Measurements from ENCODE around the gene HLCS. TPM values are rescaled to one million over a fixed set of nuclear protein-coding genes. Genes with fewer than 3 reads are reported as not detected.

The HLCS gene
- polyA plus RNA-seq, 1 experiment, result 22.3 TPM

DNA sequence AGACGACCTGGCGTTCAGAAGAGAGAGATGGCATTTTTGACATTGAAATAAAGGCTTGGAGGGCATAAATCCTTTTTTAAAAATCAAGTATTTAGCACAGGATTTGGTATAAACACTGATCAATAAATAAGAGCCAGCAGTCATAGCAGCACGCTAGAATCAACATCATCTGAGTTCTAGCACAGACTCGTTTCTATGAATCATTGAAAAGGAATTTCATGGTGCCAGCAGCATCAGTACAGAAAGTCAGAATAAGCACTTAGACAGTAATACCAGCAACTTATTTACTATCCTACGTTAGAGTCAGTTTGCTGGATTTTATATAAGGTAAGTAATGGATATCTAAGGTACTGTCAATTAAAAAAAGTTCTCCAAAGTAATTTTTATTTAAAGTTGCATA lies 119.3 kb downstream of the HLCS start:
- ChIA-PET CTCF (interaction anchor here (1.3 kb wide), 1 partner anchor 70 kb away, joined by 4 read pairs; no protein-coding TSS in a partner anchor), POLR2A (no interaction called here)
- DNase-seq (ENCODE audit: low read depth, low spot score), result peak; percentile 49
- Histone ChIP-seq H3K27ac (ENCODE audit: low read depth, low read length) (peak overlapping the region; percentile 32), H3K4me3 (ENCODE audit: low read depth, low read length) (no peak overlapping the region), H3K9me3 (ENCODE audit: control insufficient read depth, insufficient read depth, low read length) (no peaks in the 10 kb centered on the region), H3K27me3 (ENCODE audit: control insufficient read depth, insufficient read depth, low read length) (no peaks in the 10 kb centered on the region)
- TF ChIP-seq, protein P1, sequence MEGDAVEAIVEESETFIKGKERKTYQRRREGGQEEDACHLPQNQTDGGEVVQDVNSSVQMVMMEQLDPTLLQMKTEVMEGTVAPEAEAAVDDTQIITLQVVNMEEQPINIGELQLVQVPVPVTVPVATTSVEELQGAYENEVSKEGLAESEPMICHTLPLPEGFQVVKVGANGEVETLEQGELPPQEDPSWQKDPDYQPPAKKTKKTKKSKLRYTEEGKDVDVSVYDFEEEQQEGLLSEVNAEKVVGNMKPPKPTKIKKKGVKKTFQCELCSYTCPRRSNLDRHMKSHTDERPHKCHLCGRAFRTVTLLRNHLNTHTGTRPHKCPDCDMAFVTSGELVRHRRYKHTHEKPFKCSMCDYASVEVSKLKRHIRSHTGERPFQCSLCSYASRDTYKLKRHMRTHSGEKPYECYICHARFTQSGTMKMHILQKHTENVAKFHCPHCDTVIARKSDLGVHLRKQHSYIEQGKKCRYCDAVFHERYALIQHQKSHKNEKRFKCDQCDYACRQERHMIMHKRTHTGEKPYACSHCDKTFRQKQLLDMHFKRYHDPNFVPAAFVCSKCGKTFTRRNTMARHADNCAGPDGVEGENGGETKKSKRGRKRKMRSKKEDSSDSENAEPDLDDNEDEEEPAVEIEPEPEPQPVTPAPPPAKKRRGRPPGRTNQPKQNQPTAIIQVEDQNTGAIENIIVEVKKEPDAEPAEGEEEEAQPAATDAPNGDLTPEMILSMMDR (IDR thresholded peaks at IDR 0.05; ENCODE audit: low read depth, low read length), result no peak

DNA sequence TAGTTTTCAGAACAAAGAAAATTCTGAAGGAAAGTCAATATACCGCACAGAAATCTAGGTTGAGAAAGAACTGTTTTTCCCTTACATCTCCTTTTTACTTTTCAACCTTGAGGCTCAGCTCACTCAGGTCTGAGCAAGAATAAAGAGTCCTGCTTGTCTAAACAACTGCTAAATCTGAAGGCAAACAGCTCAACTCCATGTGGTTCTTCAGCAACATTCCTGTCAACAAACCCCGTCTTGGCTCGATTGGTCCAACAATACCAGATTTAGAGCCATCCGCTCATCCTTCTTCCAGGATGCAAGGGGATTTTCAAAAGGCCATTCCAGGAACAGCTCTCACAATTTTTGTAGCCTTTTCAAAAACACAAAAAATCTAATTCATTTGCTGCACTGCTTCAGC lies 119.8 kb downstream of the HLCS start:
- ChIA-PET POLR2A (no interaction called here), CTCF (no interaction called here)
- Histone ChIP-seq H3K4me3 (ENCODE audit: low read depth, low read length) (no peak overlapping the region), H3K27ac (ENCODE audit: low read depth, low read length) (no peak overlapping the region), H3K9me3 (ENCODE audit: control insufficient read depth, insufficient read depth, low read length) (no peaks in the 10 kb centered on the region), H3K27me3 (ENCODE audit: control insufficient read depth, insufficient read depth, low read length) (no peaks in the 10 kb centered on the region)
- no peak for DNase-seq (ENCODE audit: low read depth, low spot score)
- TF ChIP-seq, protein P1 (IDR thresholded peaks at IDR 0.05; ENCODE audit: low read depth, low read length), result no peak

DNA sequence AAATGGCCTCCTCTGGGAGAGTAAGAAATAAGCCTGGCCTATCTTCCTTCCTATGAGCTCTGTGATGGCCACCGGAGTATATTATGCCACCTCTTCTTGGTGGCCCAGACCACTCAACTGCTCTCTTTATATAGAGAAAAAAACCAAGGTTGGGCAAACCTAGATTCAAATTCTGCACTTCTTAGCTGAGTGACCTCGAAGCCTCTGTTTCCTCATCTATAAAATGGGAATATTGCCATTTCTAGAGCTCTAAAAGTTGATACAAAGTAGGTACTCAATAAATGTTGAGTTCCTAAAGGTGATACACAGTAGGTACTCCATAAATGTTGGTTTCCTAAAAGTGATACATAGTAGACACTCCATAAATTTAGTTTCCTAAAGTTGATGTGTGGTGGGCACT lies 120.7 kb downstream of the HLCS start:
- CTCF ChIA-PET, result interaction anchor here (1.0 kb wide), 1 partner anchor 8 kb away, joined by 3 read pairs; no protein-coding TSS in a partner anchor
- Histone ChIP-seq H3K27ac (ENCODE audit: low read depth, low read length) (no peak overlapping the region), H3K9me3 (ENCODE audit: control insufficient read depth, insufficient read depth, low read length) (no peaks in the 10 kb centered on the region), H3K4me3 (ENCODE audit: low read depth, low read length) (no peak overlapping the region), H3K27me3 (ENCODE audit: control insufficient read depth, insufficient read depth, low read length) (no peaks in the 10 kb centered on the region)
- POLR2A ChIA-PET, result no interaction called here
- DNase-seq (ENCODE audit: low read depth, low spot score), result no peak
- TF ChIP-seq, protein P1 (IDR thresholded peaks at IDR 0.05; ENCODE audit: low read depth, low read length), result no peak

DNA sequence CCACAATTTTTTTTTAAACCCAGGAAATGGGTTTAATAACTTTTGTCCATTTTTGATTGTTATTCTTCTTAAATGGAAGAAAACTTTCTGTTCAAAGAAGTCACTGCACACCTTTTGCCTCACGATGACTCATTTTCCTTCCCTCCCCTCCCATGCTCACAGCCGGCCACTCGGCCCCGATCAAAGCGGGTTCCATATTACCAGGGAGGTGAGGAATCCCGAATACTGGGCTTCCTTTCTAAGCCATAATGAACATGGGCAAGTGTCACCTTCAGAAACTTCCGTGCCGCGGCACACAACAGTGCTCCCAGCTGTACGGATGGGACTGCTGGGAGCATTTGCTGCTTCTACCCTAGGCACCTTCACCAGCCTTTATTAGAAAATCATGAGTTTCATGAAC lies 121.4 kb downstream of the HLCS start:
- TF ChIP-seq, protein P1 (IDR thresholded peaks at IDR 0.05; ENCODE audit: low read depth, low read length), result no peak
- H3K27ac ChIP-seq (ENCODE audit: low read depth, low read length), result no peak overlapping the region
- CTCF ChIA-PET, result no interaction called here

DNA sequence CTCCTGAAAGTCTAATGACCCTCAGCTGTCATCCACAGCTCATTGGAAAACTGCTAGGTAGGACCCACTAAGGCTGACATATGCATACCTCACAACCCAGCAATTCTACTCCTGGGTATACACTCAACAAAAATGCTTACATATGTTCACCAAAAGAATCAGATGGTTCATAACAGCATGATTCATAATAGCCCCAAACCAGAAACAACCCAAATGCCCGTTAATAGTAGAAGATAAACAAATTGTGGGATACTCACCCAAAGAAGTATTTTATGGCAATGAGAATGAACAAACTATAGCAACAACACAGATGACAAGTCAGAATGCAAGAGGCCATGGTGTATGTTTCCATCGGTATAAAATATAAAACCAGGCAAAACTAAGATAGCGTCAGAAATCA lies 124.6 kb downstream of the HLCS start:
- ChIA-PET CTCF (no interaction called here), POLR2A (no interaction called here)
- H3K4me3 ChIP-seq (ENCODE audit: low read depth, low read length), result no peak overlapping the region
- no peaks in the 10 kb centered on the region for H3K27me3 ChIP-seq (ENCODE audit: control insufficient read depth, insufficient read depth, low read length)
- TF ChIP-seq, protein P1 (IDR thresholded peaks at IDR 0.05; ENCODE audit: low read depth, low read length), result no peak
- H3K9me3 ChIP-seq (ENCODE audit: control insufficient read depth, insufficient read depth, low read length), result no peaks in the 10 kb centered on the region
- no peak for DNase-seq (ENCODE audit: low read depth, low spot score)
- peak overlapping the region; percentile 47 for H3K27ac ChIP-seq (ENCODE audit: low read depth, low read length)

More for the DNA sequence above, 121.4 kb downstream of the HLCS start:
- Histone ChIP-seq H3K27me3 (ENCODE audit: control insufficient read depth, insufficient read depth, low read length) (no peaks in the 10 kb centered on the region), H3K9me3 (ENCODE audit: control insufficient read depth, insufficient read depth, low read length) (no peaks in the 10 kb centered on the region), H3K4me3 (ENCODE audit: low read depth, low read length) (no peak overlapping the region)
- DNase-seq (ENCODE audit: low read depth, low spot score), result no peak
- POLR2A ChIA-PET, result no interaction called here
